Panc1 (cell line): Measurements from ENCODE around the gene ADISSP. TPM values are rescaled to one million over a fixed set of nuclear protein-coding genes. Genes with fewer than 3 reads are reported as not detected.

Experiments used
- ATAC-seq: fragments of 200-7000 bp; cut with Tn5 transposase; 2 replicates; pipeline ENCODE4 v1.9.1; 2020; ENCODE audit warnings: mild to moderate bottlenecking, moderate library complexity
- BruUV-seq: library from RNA; stranded (reverse); fragments of 400-500 nt; replicated peaks from 2 replicates; lab custom pipeline; 2021; lab: Mats Ljungman, UMichigan
- CTCF ChIA-PET: fragments of 300-600 bp; sonication (Branson Sonifier 250); formaldehyde crosslinking; loops from one replicate; lab custom pipeline; 2022; ENCODE audit warnings: antibody characterized with exemption; lab: Charles Lee
- POLR2A ChIA-PET: fragments of 300-600 bp; sonication (Branson Sonifier 250); formaldehyde crosslinking; loops from one replicate; lab custom pipeline; 2022; ENCODE audit warnings: antibody characterized with exemption; lab: Charles Lee
- DNase-seq: peaks from one replicate; pipeline ENCODE4 v3.0.0-alpha.2; 2010; ENCODE audit warnings: low read depth, low spot score
- H3K27ac ChIP-seq: 2 replicates; pipeline ENCODE4 v1.5.1; 2011; ENCODE audit warnings: mild to moderate bottlenecking, low read length, inconsistent platforms
- H3K27me3 ChIP-seq: fragments of 200-500 bp; sonication (Bioruptor generic); 2 replicates; pipeline ENCODE4 v1.6.0; 2014; ENCODE audit warnings: low read length, inconsistent platforms; ENCODE audit not compliant: control insufficient read depth, insufficient read depth
- H3K36me3 ChIP-seq: fragments of 200-500 bp; sonication (Bioruptor generic); 2 replicates; pipeline ENCODE4 v1.5.1; 2014; ENCODE audit warnings: inconsistent platforms, mild to moderate bottlenecking, low read length, moderate library complexity; ENCODE audit not compliant: control insufficient read depth, insufficient read depth
- H3K4me1 ChIP-seq: 2 replicates; pipeline ENCODE4 v1.5.1; 2011; ENCODE audit warnings: inconsistent platforms, mild to moderate bottlenecking, low read length, moderate library complexity; ENCODE audit not compliant: control insufficient read depth, insufficient read depth
- H3K4me3 ChIP-seq, 2 experiments: 2 replicates each; pipeline ENCODE4 v1.5.1; 2011 to 2012; ENCODE audit warnings: low read depth in 2 of 2, low read length in 2 of 2, mild to moderate bottlenecking in 2 of 2, inconsistent platforms in 1 of 2, moderate library complexity in 1 of 2
- H3K9me3 ChIP-seq: fragments of 200-500 bp; sonication (Bioruptor generic); 2 replicates; pipeline ENCODE4 v1.5.1; 2014; ENCODE audit warnings: low read depth, mild to moderate bottlenecking, inconsistent platforms, low read length, moderate library complexity; ENCODE audit not compliant: control insufficient read depth, insufficient read depth
- POLR2AphosphoS5 ChIP-seq: IDR thresholded peaks from 2 replicates; pipeline ENCODE4 v1.6.1; 2012; ENCODE audit warnings: mild to moderate bottlenecking, low read depth, low read length, moderate library complexity
- SIN3A ChIP-seq: IDR thresholded peaks from 2 replicates; pipeline ENCODE4 v1.6.1; 2012; ENCODE audit warnings: low read depth, mild to moderate bottlenecking, low read length, moderate library complexity, borderline replicate concordance; ENCODE audit not compliant: insufficient read depth
- TCF7L2 ChIP-seq: IDR thresholded peaks from 2 replicates; pipeline ENCODE4 v1.6.1; 2011; ENCODE audit warnings: mild to moderate bottlenecking, low read depth, low read length, inconsistent platforms
- in situ Hi-C: cut with HindIII; loops from 2 replicates; pipeline ENCODE4 v1.10.0; 2016; ENCODE audit warnings: low sequenced_read_pairs, low pct_unique_long_range_greater_than_20kb
- intact Hi-C: fragments of 100-400 bp; cut with micrococcal nuclease; formaldehyde crosslinking; loops from one replicate; pipeline ENCODE4 v1.10.0; 2022; ENCODE audit not compliant: unreplicated experiment
- total RNA-seq: library from RNA; stranded (reverse); gene quantifications from one replicate; pipeline ENCODE4 v1.2.1, GENCODE V29; 2021; ENCODE audit not compliant: unreplicated experiment
- TF ChIP-seq, protein P1 (sequence below): fragments of 450-650 bp; IDR thresholded peaks from 2 replicates; pipeline ENCODE4 v1.5.1; 2017; ENCODE audit warnings: mild to moderate bottlenecking
- TF ChIP-seq, protein P2 (sequence below), 2 experiments: IDR thresholded peaks; 2 replicates each; pipeline ENCODE4 v1.6.1; 2011 to 2012; ENCODE audit warnings: low read depth in 2 of 2, control low read depth in 1 of 2, low read length in 1 of 2, mild to moderate bottlenecking in 1 of 2, moderate library complexity in 1 of 2; ENCODE audit not compliant: insufficient read depth in 1 of 2

ADISSP gene
- total RNA-seq, 1 experiment from 2014 or later: 100 TPM

- H3K27me3 ChIP-seq: no peaks in the 10 kb centered on the region
- no peaks in the 10 kb centered on the region for H3K9me3 ChIP-seq
- TF ChIP-seq, protein P1, sequence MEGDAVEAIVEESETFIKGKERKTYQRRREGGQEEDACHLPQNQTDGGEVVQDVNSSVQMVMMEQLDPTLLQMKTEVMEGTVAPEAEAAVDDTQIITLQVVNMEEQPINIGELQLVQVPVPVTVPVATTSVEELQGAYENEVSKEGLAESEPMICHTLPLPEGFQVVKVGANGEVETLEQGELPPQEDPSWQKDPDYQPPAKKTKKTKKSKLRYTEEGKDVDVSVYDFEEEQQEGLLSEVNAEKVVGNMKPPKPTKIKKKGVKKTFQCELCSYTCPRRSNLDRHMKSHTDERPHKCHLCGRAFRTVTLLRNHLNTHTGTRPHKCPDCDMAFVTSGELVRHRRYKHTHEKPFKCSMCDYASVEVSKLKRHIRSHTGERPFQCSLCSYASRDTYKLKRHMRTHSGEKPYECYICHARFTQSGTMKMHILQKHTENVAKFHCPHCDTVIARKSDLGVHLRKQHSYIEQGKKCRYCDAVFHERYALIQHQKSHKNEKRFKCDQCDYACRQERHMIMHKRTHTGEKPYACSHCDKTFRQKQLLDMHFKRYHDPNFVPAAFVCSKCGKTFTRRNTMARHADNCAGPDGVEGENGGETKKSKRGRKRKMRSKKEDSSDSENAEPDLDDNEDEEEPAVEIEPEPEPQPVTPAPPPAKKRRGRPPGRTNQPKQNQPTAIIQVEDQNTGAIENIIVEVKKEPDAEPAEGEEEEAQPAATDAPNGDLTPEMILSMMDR: no peak
- TF ChIP-seq, protein P2, sequence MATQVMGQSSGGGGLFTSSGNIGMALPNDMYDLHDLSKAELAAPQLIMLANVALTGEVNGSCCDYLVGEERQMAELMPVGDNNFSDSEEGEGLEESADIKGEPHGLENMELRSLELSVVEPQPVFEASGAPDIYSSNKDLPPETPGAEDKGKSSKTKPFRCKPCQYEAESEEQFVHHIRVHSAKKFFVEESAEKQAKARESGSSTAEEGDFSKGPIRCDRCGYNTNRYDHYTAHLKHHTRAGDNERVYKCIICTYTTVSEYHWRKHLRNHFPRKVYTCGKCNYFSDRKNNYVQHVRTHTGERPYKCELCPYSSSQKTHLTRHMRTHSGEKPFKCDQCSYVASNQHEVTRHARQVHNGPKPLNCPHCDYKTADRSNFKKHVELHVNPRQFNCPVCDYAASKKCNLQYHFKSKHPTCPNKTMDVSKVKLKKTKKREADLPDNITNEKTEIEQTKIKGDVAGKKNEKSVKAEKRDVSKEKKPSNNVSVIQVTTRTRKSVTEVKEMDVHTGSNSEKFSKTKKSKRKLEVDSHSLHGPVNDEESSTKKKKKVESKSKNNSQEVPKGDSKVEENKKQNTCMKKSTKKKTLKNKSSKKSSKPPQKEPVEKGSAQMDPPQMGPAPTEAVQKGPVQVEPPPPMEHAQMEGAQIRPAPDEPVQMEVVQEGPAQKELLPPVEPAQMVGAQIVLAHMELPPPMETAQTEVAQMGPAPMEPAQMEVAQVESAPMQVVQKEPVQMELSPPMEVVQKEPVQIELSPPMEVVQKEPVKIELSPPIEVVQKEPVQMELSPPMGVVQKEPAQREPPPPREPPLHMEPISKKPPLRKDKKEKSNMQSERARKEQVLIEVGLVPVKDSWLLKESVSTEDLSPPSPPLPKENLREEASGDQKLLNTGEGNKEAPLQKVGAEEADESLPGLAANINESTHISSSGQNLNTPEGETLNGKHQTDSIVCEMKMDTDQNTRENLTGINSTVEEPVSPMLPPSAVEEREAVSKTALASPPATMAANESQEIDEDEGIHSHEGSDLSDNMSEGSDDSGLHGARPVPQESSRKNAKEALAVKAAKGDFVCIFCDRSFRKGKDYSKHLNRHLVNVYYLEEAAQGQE (IDR thresholded peaks at IDR 0.05; ENCODE audit: insufficient read depth in 1 of 2, low read depth in 2 of 2, low read length in 1 of 2): no peak
- TF ChIP-seq TCF7L2: no peak
- no peak for TF ChIP-seq POLR2AphosphoS5
- no peak for TF ChIP-seq SIN3A
- intact Hi-C loops (no loop called here), in situ Hi-C loops (no loop called here)
- ChIA-PET CTCF (interaction anchor here (0.5 to 1.5 kb wide), 2 partner anchors 10 to 139 kb away, joined by 6 to 7 read pairs; no protein-coding TSS in a partner anchor), POLR2A (no interaction called here)
- ATAC-seq (no peak), DNase-seq (no peak)
- no TSS peak for BruUV-seq
- H3K27ac ChIP-seq: no peak overlapping the region
- H3K36me3 ChIP-seq: no peaks in the 10 kb centered on the region
- peaks cover 4% of the 10 kb centered on the region; the same call in 1 of the 2 replicates for H3K4me1 ChIP-seq
- no peak overlapping the region for H3K4me3 ChIP-seq
Measured at GRCh38 chr20:3705970-3706739, 61.4 kb downstream of the ADISSP start.

GRCh38 chr20:3705491-3705969 is 62.0 kb downstream of the ADISSP start:
- Histone ChIP-seq H3K27me3 (no peaks in the 10 kb centered on the region), H3K4me3 (no peak overlapping the region), H3K36me3 (no peaks in the 10 kb centered on the region), H3K9me3 (no peaks in the 10 kb centered on the region), H3K27ac (no peak overlapping the region), H3K4me1 (peaks cover 4% of the 10 kb centered on the region; the same call in 1 of the 2 replicates)
- intact Hi-C loops (no loop called here), in situ Hi-C loops (no loop called here)
- no peak for DNase-seq
- ChIA-PET CTCF (interaction anchor here (0.5 kb wide), 1 partner anchor 139 kb away, joined by 5 read pairs; no protein-coding TSS in a partner anchor), POLR2A (no interaction called here)
- TF ChIP-seq SIN3A (no peak), TCF7L2 (no peak), POLR2AphosphoS5 (no peak)
- TF ChIP-seq, protein P2 (IDR thresholded peaks at IDR 0.05; ENCODE audit: insufficient read depth in 1 of 2, low read depth in 2 of 2, low read length in 1 of 2): no peak
- TF ChIP-seq, protein P1: no peak
- ATAC-seq: no peak
- BruUV-seq: no TSS peak
